MM.1S (cell line): ENCODE data around the gene DNAJB8.

Source experiments
- DNase-seq: peaks from one replicate; pipeline ENCODE4 v3.0.0-alpha.2; 2015
- H2AFZ ChIP-seq: fragments of 300-600 bp; sonication (generic); 2 replicates; pipeline ENCODE4 v1.6.0; 2016; ENCODE audit warnings: antibody characterized with exemption, low read length
- H3F3A ChIP-seq: fragments of 300-600 bp; sonication (generic); 2 replicates; pipeline ENCODE4 v1.6.1; 2016; ENCODE audit warnings: mild to moderate bottlenecking, antibody characterized with exemption, low read length, moderate library complexity, mixed read lengths; ENCODE audit not compliant: insufficient read depth
- H3K27ac ChIP-seq: fragments of 300-600 bp; sonication (generic); 2 replicates; pipeline ENCODE4 v1.5.1; 2016; ENCODE audit warnings: mild to moderate bottlenecking, low read length
- H3K27me3 ChIP-seq: fragments of 300-600 bp; sonication (generic); replicated peaks from 2 replicates; pipeline ENCODE4 v1.6.0; 2016; ENCODE audit warnings: low read length; ENCODE audit not compliant: insufficient read depth
- H3K36me3 ChIP-seq: fragments of 300-600 bp; sonication (generic); replicated peaks from 2 replicates; pipeline ENCODE4 v1.6.1; 2016; ENCODE audit warnings: mild to moderate bottlenecking, low read length, mixed read lengths; ENCODE audit not compliant: insufficient read depth
- H3K4me1 ChIP-seq: fragments of 300-600 bp; sonication (generic); 2 replicates; pipeline ENCODE4 v1.6.1; 2016; ENCODE audit warnings: low read length, mixed read lengths
- H3K4me2 ChIP-seq: fragments of 300-600 bp; sonication (generic); 2 replicates; pipeline ENCODE4 v1.6.0; 2016; ENCODE audit warnings: low read depth, low read length
- H3K4me3 ChIP-seq: fragments of 300-600 bp; sonication (generic); 2 replicates; pipeline ENCODE4 v1.5.1; 2016; ENCODE audit warnings: low read length, mixed read lengths
- H3K79me2 ChIP-seq: fragments of 300-600 bp; sonication (generic); 2 replicates; pipeline ENCODE4 v1.6.1; 2016; ENCODE audit warnings: mixed run types, low read length, mixed read lengths
- H3K9ac ChIP-seq: fragments of 300-600 bp; sonication (generic); 2 replicates; pipeline ENCODE4 v1.6.1; 2016; ENCODE audit warnings: low read length, mixed read lengths
- H3K9me2 ChIP-seq: fragments of 300-600 bp; sonication (generic); replicated peaks from 2 replicates; pipeline ENCODE4 v1.6.1; 2016; ENCODE audit warnings: mild to moderate bottlenecking, low read length, mixed read lengths; ENCODE audit not compliant: insufficient read depth
- H3K9me3 ChIP-seq: fragments of 300-600 bp; sonication (generic); replicated peaks from 2 replicates; pipeline ENCODE4 v1.6.1; 2016; ENCODE audit warnings: mild to moderate bottlenecking, low read length, mixed read lengths; ENCODE audit not compliant: insufficient read depth
- H4K20me1 ChIP-seq: fragments of 300-600 bp; sonication (generic); 2 replicates; pipeline ENCODE4 v1.6.1; 2016; ENCODE audit warnings: mild to moderate bottlenecking, low read length, moderate library complexity, mixed read lengths; ENCODE audit not compliant: insufficient read depth
- CTCF ChIP-seq: fragments of 300-600 bp; sonication (generic); IDR thresholded peaks from 2 replicates; pipeline ENCODE4 v1.5.1; 2016; ENCODE audit warnings: antibody characterized with exemption, low read length, mixed read lengths
- EZH2 ChIP-seq: fragments of 300-600 bp; sonication (generic); optimal IDR thresholded peaks from 2 replicates; pipeline ENCODE3; 2017; ENCODE audit warnings: low read depth, mild to moderate bottlenecking, antibody characterized with exemption, low read length, mixed read lengths
- EZH2phosphoT487 ChIP-seq: fragments of 300-600 bp; sonication (generic); IDR thresholded peaks from 2 replicates; pipeline ENCODE4 v1.6.1; 2018; ENCODE audit warnings: antibody characterized with exemption, low read length

Gene DNAJB8

GRCh38 chr3:128490650-128490914, 23.9 kb upstream of the DNAJB8 start:
- no peak overlapping the region for H2AFZ ChIP-seq
- no peak overlapping the region for H3K27ac ChIP-seq
- H3K36me3 ChIP-seq = no peaks in the 10 kb centered on the region
- no peak overlapping the region for H3K4me3 ChIP-seq
- no peak overlapping the region for H3K9ac ChIP-seq
- H3K4me1 ChIP-seq = 0 out of 2 replicates have a peak, but pooled peaks cover 4% of the 10 kb centered on the region
- H4K20me1 ChIP-seq = no peaks in the 10 kb centered on the region
- no peak for DNase-seq
- TF ChIP-seq CTCF (no peak), EZH2phosphoT487 (peak; percentile 61; the same call in 1 of the 2 replicates), EZH2 (peak; percentile 35)
- H3F3A ChIP-seq = no peaks in the 10 kb centered on the region
- no peaks in the 10 kb centered on the region for H3K9me3 ChIP-seq
- peaks cover 100% of the 10 kb centered on the region for H3K27me3 ChIP-seq
- H3K79me2 ChIP-seq = no peaks in the 10 kb centered on the region
- no peaks in the 10 kb centered on the region for H3K9me2 ChIP-seq
- H3K4me2 ChIP-seq = no peak overlapping the region

- no peak overlapping the region for H2AFZ ChIP-seq
Observed at GRCh38 chr3:128489927-128490649, 23.4 kb upstream of the DNAJB8 start.

GRCh38 chr3:128489674-128489926, 22.9 kb upstream of the DNAJB8 start:
- Histone ChIP-seq H3K9me3 (no peaks in the 10 kb centered on the region), H3K36me3 (no peaks in the 10 kb centered on the region), H3K9me2 (no peaks in the 10 kb centered on the region), H3K4me1 (0 out of 2 replicates have a peak, but pooled peaks cover 4% of the 10 kb centered on the region), H3K4me3 (no peak overlapping the region), H2AFZ (no peak overlapping the region), H3K9ac (no peak overlapping the region), H3K4me2 (peak overlapping the region; percentile 79; the same call in 1 of the 2 replicates), H4K20me1 (no peaks in the 10 kb centered on the region), H3K27ac (no peak overlapping the region), H3K27me3 (peaks cover 100% of the 10 kb centered on the region), H3K79me2 (no peaks in the 10 kb centered on the region), H3F3A (no peaks in the 10 kb centered on the region)
- TF ChIP-seq EZH2phosphoT487 (no peak), CTCF (no peak), EZH2 (no peak)
- no peak for DNase-seq

More at GRCh38 chr3:128489927-128490649, 23.4 kb upstream of the DNAJB8 start:
- H3K9me3 ChIP-seq = no peaks in the 10 kb centered on the region
- no peaks in the 10 kb centered on the region for H3K79me2 ChIP-seq
- no peaks in the 10 kb centered on the region for H3K9me2 ChIP-seq
- no peak overlapping the region for H3K27ac ChIP-seq
- H3K4me1 ChIP-seq = 0 out of 2 replicates have a peak, but pooled peaks cover 4% of the 10 kb centered on the region
- no peaks in the 10 kb centered on the region for H3K36me3 ChIP-seq
- no peaks in the 10 kb centered on the region for H4K20me1 ChIP-seq
- H3K4me2 ChIP-seq = peak overlapping the region; percentile 79; the same call in 1 of the 2 replicates
- H3K4me3 ChIP-seq = no peak overlapping the region
- H3K27me3 ChIP-seq = peaks cover 100% of the 10 kb centered on the region
- TF ChIP-seq EZH2 = peak; percentile 33
- TF ChIP-seq CTCF = no peak
- no peak for DNase-seq
- H3K9ac ChIP-seq = no peak overlapping the region
- no peaks in the 10 kb centered on the region for H3F3A ChIP-seq
